ENCODE data around the gene SLTM.
A peak's percentile ranks its signal among the peaks of the same experiment; 100 is the strongest.

The SLTM gene

DNA sequence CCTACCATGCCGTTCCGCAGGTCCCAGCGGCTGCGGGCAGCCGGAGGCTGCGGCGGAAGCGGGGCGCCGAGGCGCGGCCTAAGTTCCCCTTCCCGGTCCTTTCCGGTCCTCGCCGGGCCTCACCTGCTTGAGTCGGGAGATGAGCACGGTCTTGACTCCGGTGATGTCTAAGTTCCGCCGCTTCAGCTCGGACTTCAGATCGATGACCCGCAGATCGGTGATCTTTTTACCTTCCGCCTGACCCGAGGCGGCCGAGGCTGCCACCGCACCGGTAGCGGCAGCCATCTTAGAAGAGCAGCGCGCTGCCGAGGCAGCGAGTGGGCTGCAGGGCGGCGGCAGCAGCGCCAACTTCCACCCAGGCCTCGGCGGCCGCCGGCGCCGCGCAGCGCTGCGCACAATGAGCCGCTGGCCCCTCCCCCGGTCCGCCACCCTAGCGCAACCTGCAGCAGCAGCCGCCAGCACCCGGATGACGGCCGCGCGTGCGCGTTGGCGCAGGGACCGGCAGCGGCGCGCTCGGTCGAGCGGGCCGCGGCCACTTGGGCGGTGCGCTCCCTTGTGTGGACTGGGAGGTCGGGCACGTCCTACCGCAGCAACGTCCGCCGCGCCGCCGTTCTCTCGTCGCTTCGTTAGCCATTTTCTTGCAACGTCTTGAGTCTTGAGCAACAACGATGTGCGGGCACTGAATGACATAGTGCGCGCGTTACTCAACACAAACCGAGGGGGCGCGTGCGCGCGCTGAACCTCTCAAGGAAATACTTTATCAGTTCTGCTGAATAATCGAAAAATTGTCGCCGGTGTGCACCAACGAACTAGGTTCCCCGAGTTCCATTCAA, at the start of gene SLTM:
TSS of gene SLTM (minus strand) at position 399 of the 833 bp plus-strand sequence. CDS start at position 285, 114 bp downstream.
- peak; percentile 46 for DNase-seq (ENCODE audit: insufficient read length, low spot score)
- TF ChIP-seq, protein P1, sequence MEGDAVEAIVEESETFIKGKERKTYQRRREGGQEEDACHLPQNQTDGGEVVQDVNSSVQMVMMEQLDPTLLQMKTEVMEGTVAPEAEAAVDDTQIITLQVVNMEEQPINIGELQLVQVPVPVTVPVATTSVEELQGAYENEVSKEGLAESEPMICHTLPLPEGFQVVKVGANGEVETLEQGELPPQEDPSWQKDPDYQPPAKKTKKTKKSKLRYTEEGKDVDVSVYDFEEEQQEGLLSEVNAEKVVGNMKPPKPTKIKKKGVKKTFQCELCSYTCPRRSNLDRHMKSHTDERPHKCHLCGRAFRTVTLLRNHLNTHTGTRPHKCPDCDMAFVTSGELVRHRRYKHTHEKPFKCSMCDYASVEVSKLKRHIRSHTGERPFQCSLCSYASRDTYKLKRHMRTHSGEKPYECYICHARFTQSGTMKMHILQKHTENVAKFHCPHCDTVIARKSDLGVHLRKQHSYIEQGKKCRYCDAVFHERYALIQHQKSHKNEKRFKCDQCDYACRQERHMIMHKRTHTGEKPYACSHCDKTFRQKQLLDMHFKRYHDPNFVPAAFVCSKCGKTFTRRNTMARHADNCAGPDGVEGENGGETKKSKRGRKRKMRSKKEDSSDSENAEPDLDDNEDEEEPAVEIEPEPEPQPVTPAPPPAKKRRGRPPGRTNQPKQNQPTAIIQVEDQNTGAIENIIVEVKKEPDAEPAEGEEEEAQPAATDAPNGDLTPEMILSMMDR (IDR thresholded peaks at IDR 0.05; ENCODE audit: insufficient read depth, missing control alignments), result no peak
- FAIRE-seq, result no peak

DNA sequence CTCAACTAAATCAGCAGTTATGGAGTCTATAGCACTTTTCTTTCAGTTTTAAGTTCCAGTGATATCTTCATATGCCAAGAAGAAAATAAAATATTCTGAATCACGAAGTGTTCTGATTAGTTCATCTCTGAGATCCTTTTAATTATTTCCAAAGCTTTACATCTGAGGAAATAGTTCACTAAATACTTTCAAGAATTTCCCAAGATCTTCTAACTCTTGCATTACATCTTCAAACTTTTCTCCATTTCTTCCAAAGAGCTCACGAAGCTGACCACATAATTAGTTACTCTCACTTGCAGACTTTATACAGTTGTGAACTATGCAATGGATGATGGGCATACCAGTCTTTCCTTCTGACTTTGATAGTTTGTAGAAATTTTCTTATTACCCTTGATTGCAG, 49.8 kb upstream of the SLTM start:
- DNase-seq (ENCODE audit: insufficient read length, low spot score), result no peak
- FAIRE-seq, result no peak

DNA sequence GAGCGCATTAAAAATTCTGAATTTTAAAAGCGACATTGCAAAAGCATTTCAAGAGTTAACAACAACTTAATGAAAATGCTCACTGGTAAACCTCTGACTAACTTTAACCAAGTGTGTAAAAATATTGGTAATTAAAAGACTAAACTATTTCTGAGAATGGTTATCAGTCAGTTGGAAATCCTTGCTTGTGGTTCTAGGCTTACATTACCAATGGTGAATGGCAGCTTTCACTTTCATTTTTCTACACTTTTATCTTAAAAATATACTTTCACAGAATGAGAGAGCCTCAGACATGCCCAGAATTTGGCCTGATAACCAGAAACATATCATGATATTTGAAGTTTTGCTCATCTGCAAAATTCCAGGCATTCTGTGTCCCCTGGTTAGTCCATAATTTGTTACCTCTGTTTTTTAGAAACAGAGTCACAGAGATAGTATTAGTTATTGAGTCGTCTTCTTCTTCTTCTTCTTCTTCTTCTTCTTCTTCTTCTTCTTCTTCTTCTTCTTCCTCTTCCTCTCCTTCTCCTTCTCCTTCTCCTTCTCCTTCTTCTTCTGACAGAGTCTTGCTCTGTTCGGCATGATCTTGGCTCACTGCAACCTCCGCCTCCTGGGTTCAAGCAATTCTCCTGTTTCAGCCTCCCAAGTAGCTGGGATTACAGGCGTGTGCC, 48.5 kb upstream of the SLTM start:
- DNase-seq (ENCODE audit: insufficient read length, low spot score) (no peak), FAIRE-seq (no peak)
- TF ChIP-seq, protein P1 (IDR thresholded peaks at IDR 0.05; ENCODE audit: insufficient read depth, missing control alignments), result no peak

More for the DNA sequence above, 49.8 kb upstream of the SLTM start:
- TF ChIP-seq, protein P1 (IDR thresholded peaks at IDR 0.05; ENCODE audit: insufficient read depth, missing control alignments), result no peak

DNA sequence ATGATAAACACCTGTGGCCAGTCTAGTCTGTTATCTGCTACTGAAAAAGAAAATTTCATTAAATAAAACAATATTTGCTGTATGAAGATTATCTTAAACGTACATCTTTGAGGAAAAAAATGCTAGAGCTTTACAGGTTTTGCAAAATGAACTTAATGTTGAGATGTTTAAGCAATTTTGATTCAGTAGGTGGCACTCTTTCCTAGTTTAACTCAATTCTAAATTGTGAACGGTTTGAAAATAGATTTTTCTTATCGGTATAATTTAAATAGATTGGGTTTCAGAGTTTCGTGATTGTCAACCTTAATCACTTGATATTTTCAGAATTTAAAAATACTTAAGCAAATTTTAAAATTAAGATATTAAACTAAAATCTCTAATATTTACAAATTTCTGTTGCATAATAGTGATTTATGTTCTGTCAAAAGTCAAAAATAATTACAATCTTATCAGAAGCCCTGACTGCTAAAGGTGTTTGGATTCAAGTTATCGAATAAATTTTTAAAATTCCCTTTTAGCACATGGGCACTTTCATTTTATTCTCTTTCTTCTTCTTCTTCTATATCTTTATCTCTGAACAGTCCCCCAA, 47.0 kb upstream of the SLTM start:
- DNase-seq (ENCODE audit: insufficient read length, low spot score), result no peak
- TF ChIP-seq, protein P1 (IDR thresholded peaks at IDR 0.05; ENCODE audit: insufficient read depth, missing control alignments), result peak; percentile 61
- peak; percentile 21 for FAIRE-seq

DNA sequence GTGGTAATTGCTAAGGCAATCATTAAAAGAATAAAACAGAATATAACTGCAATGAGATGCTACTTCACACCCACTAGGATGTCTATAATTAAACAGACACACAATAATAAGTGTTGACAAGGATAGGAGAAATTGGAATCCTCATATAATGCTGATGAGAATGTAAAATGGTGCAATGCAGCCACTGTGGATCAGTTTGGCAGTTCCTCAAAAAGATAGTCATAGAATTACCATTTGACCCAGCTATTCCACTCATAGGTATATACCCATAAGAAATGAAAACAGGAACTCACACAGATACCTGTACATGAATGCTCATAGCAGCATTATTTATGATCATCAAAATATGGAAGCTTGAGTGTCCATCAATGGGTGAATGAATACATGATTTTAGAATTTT, 44.4 kb upstream of the SLTM start:
- TF ChIP-seq, protein P1 (IDR thresholded peaks at IDR 0.05; ENCODE audit: insufficient read depth, missing control alignments), result no peak
- DNase-seq (ENCODE audit: insufficient read length, low spot score), result no peak
- FAIRE-seq, result no peak

DNA sequence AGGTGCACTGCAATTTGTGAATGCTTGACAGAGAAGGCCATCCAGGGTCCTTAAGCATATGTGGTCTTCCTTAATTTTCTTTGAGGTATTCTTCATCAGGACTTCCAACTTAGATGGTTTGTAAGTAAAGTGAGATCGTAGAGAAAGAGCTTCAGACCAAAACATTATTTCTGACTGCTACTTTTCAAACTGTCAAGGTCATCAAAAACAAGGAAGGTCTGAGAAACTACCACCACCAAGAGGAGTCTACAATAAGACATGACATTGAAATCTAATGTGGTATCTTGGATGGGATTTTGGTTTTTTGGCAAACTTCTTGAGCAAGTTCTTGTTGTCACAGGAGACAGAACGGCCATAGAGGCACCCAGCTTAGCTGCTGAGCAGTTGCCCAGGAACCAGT, 34.0 kb upstream of the SLTM start:
- DNase-seq (ENCODE audit: insufficient read length, low spot score) (no peak), FAIRE-seq (no peak)
- TF ChIP-seq, protein P1 (IDR thresholded peaks at IDR 0.05; ENCODE audit: insufficient read depth, missing control alignments), result no peak
